T-helper 1 cell treated with Interleukin-12 subunit alpha and Interleukin-12 subunit beta and Interleukin-4 antibody, amounts not matched to agents 30 μg/mL and 1 μg/mL, for 36 hours (primary cell): ENCODE results near the gene LCE1F.

ENCODE experiments used
- H3K27ac Mint-ChIP-seq: one replicate; pipeline ENCODE4 v1.8.0; 2021; ENCODE audit warnings: mild to moderate bottlenecking, mixed read lengths
- H3K27me3 Mint-ChIP-seq: one replicate; pipeline ENCODE4 v1.8.0; 2021; ENCODE audit warnings: low read depth, mixed read lengths
- H3K36me3 Mint-ChIP-seq: one replicate; pipeline ENCODE4 v1.8.0; 2021; ENCODE audit warnings: low read depth, mixed read lengths
- H3K4me1 Mint-ChIP-seq: one replicate; pipeline ENCODE4 v1.8.0; 2021; ENCODE audit warnings: low read depth, mixed read lengths
- H3K4me3 Mint-ChIP-seq: one replicate; pipeline ENCODE4 v1.8.0; 2021; ENCODE audit warnings: mild to moderate bottlenecking, moderate library complexity, mixed read lengths
- H3K9me3 Mint-ChIP-seq: one replicate; pipeline ENCODE4 v1.8.0; 2021; ENCODE audit warnings: mixed read lengths

Gene LCE1F

GRCh38 chr1:152811050-152811449, 36.1 kb downstream of the LCE1F start:
- Mint-ChIP-seq H3K27me3 (no peaks in the 10 kb centered on the region), H3K4me1 (no peaks in the 10 kb centered on the region), H3K9me3 (peaks cover 4% of the 10 kb centered on the region), H3K27ac (no peak overlapping the region), H3K36me3 (no peaks in the 10 kb centered on the region), H3K4me3 (no peak overlapping the region)

GRCh38 chr1:152811671-152812070, 36.7 kb downstream of the LCE1F start, which contains the start of gene LCE1B:
TSS of gene LCE1B (plus strand) at chr1:152811971. CDS start at chr1:152812447, 476 bp downstream.
- no peak within 1 kb of the TSS for H3K4me3 Mint-ChIP-seq
- H3K27ac Mint-ChIP-seq, result no peak within 1 kb of the TSS
- H3K27me3 Mint-ChIP-seq, result no peaks in the 10 kb centered on the region
- H3K9me3 Mint-ChIP-seq, result peaks cover 4% of the 10 kb centered on the region
- no peaks in the 10 kb centered on the region for H3K36me3 Mint-ChIP-seq
- H3K4me1 Mint-ChIP-seq, result no peaks in the 10 kb centered on the region

GRCh38 chr1:152817309-152817708, 42.4 kb downstream of the LCE1F start:
- Mint-ChIP-seq H3K27me3 (no peaks in the 10 kb centered on the region), H3K4me1 (no peaks in the 10 kb centered on the region), H3K36me3 (no peaks in the 10 kb centered on the region), H3K9me3 (peaks cover 4% of the 10 kb centered on the region), H3K4me3 (no peak overlapping the region), H3K27ac (no peak overlapping the region)

GRCh38 chr1:152823294-152823693, 48.4 kb downstream of the LCE1F start:
- Mint-ChIP-seq H3K4me3 (no peak overlapping the region), H3K27me3 (peaks cover 9% of the 10 kb centered on the region)

GRCh38 chr1:152824964-152825363, 50.0 kb downstream of the LCE1F start:
- no peak overlapping the region for H3K4me3 Mint-ChIP-seq
- H3K36me3 Mint-ChIP-seq, result no peaks in the 10 kb centered on the region
- no peaks in the 10 kb centered on the region for H3K9me3 Mint-ChIP-seq
- peaks cover 9% of the 10 kb centered on the region for H3K27me3 Mint-ChIP-seq
- H3K27ac Mint-ChIP-seq, result no peak overlapping the region
- no peaks in the 10 kb centered on the region for H3K4me1 Mint-ChIP-seq

More at GRCh38 chr1:152823294-152823693, 48.4 kb downstream of the LCE1F start:
- H3K4me1 Mint-ChIP-seq, result no peaks in the 10 kb centered on the region
- no peaks in the 10 kb centered on the region for H3K9me3 Mint-ChIP-seq
- no peak overlapping the region for H3K27ac Mint-ChIP-seq
- H3K36me3 Mint-ChIP-seq, result no peaks in the 10 kb centered on the region
